Suprapubic skin (tissue), 3 donors: ENCODE measurements around the gene CASP9.

ENCODE experiments used
- CTCF ChIP-seq, 2 donors: fragments of 200-600 bp in 1 of 2; fragments of 450-650 bp in 1 of 2; sonication (generic) in 1 of 2; IDR thresholded peaks; one replicate each; pipeline ENCODE4 v1.5.1; 2016 to 2019; ENCODE audit warnings: antibody characterized with exemption in 2 of 2, mild to moderate bottlenecking in 1 of 2, moderate library complexity in 1 of 2
- POLR2A ChIP-seq, 2 donors: fragments of 450-650 bp; IDR thresholded peaks; one replicate each; pipeline ENCODE4 v1.6.1; 2017; ENCODE audit warnings: antibody characterized with exemption in 2 of 2, mild to moderate bottlenecking in 2 of 2, moderate library complexity in 2 of 2

DNA sequence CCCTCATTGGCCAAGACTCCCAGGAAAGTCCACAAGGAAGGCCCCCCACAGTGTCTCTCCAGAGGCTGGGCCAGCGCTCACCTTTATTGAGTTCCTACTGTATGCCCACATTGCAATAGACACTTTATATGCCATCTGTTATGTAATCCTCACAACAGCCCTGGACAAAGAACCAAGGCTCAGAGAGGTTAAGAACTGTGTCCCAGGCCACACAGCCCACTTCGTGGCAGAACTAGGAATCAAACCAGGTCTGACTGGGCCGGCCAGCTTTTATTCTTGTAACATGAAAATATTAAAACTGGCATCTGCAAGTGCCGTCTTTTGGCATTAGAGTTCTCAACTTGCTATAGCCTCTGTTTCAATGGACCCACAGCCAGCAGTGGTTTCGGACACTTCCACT is 81.3 kb downstream of the CASP9 start:
- TF ChIP-seq POLR2A (IDR thresholded peaks at IDR 0.05), result no peak
- no peak for TF ChIP-seq CTCF (IDR thresholded peaks at IDR 0.05)
